DOHH2 (cell line): ENCODE results near the gene MMP13.

Experiments
- H3F3A ChIP-seq: fragments of 200-600 bp; sonication (generic), shearing (Covaris generic); 2 replicates; pipeline ENCODE4 v1.6.0; 2016; ENCODE audit warnings: antibody characterized with exemption, mild to moderate bottlenecking; ENCODE audit not compliant: control insufficient read depth, insufficient read depth
- H3K27ac ChIP-seq: fragments of 200-600 bp; sonication (generic); 2 replicates; pipeline ENCODE4 v1.5.1; 2014; ENCODE audit warnings: low read depth, mild to moderate bottlenecking, low read length, moderate library complexity
- H3K27me3 ChIP-seq: fragments of 200-600 bp; sonication (generic); 2 replicates; pipeline ENCODE4 v1.6.1; 2014; ENCODE audit warnings: mild to moderate bottlenecking, low read length, mixed read lengths; ENCODE audit not compliant: control insufficient read depth
- H3K36me3 ChIP-seq: fragments of 200-600 bp; sonication (generic); 2 replicates; pipeline ENCODE4 v1.6.1; 2014; ENCODE audit warnings: mild to moderate bottlenecking, low read length, moderate library complexity, mixed read lengths; ENCODE audit not compliant: control insufficient read depth
- H3K4me1 ChIP-seq: fragments of 200-600 bp; sonication (generic); 2 replicates; pipeline ENCODE4 v1.6.1; 2014; ENCODE audit warnings: mild to moderate bottlenecking, low read length, mixed read lengths; ENCODE audit not compliant: control insufficient read depth
- H3K4me2 ChIP-seq: fragments of 200-600 bp; sonication (generic); 2 replicates; pipeline ENCODE4 v1.6.0; 2014; ENCODE audit warnings: mild to moderate bottlenecking, low read length, moderate library complexity
- H3K4me3 ChIP-seq: fragments of 200-600 bp; sonication (generic); 2 replicates; pipeline ENCODE4 v1.5.1; 2014; ENCODE audit warnings: mild to moderate bottlenecking, low read length, mixed read lengths
- H3K79me2 ChIP-seq: fragments of 200-600 bp; sonication (generic); 2 replicates; pipeline ENCODE4 v1.6.1; 2014; ENCODE audit warnings: mild to moderate bottlenecking, low read length, mixed read lengths; ENCODE audit not compliant: control insufficient read depth
- H3K9me2 ChIP-seq: fragments of 200-600 bp; sonication (generic); replicated peaks from 2 replicates; pipeline ENCODE4 v1.6.1; 2014; ENCODE audit warnings: mild to moderate bottlenecking, low read length, mixed read lengths; ENCODE audit not compliant: control insufficient read depth
- H3K9me3 ChIP-seq: fragments of 200-600 bp; sonication (generic); 2 replicates; pipeline ENCODE4 v1.6.1; 2014; ENCODE audit warnings: antibody characterized with exemption, low read length, mixed read lengths; ENCODE audit not compliant: control insufficient read depth, insufficient read depth
- H4K20me1 ChIP-seq: fragments of 200-600 bp; sonication (generic); 2 replicates; pipeline ENCODE4 v1.6.0; 2014; ENCODE audit warnings: low read depth, mild to moderate bottlenecking, antibody characterized with exemption, low read length, moderate library complexity; ENCODE audit not compliant: control insufficient read depth, insufficient read depth
- EZH2phosphoT487 ChIP-seq: fragments of 200-600 bp; sonication (generic); IDR thresholded peaks from 2 replicates; pipeline ENCODE4 v1.6.1; 2017; ENCODE audit warnings: borderline replicate concordance, mild to moderate bottlenecking, antibody characterized with exemption, low read length, moderate library complexity, mixed read lengths
- TF ChIP-seq, protein P1 (sequence below): fragments of 200-600 bp; sonication (generic); IDR thresholded peaks from one replicate; pipeline ENCODE4 v1.5.1; 2014; ENCODE audit warnings: antibody characterized with exemption, mild to moderate bottlenecking, low read depth, low read length; ENCODE audit not compliant: poor library complexity, severe bottlenecking

Gene MMP13

GRCh38 chr11:102915044-102915375, 40.5 kb downstream of the MMP13 start:
- H3K79me2 ChIP-seq, result no peaks in the 10 kb centered on the region
- H3K4me2 ChIP-seq, result no peak overlapping the region
- no peaks in the 10 kb centered on the region for H3K36me3 ChIP-seq
- H3F3A ChIP-seq, result no peaks in the 10 kb centered on the region
- H4K20me1 ChIP-seq, result no peaks in the 10 kb centered on the region
- no peak for TF ChIP-seq EZH2phosphoT487
- TF ChIP-seq, protein P1, sequence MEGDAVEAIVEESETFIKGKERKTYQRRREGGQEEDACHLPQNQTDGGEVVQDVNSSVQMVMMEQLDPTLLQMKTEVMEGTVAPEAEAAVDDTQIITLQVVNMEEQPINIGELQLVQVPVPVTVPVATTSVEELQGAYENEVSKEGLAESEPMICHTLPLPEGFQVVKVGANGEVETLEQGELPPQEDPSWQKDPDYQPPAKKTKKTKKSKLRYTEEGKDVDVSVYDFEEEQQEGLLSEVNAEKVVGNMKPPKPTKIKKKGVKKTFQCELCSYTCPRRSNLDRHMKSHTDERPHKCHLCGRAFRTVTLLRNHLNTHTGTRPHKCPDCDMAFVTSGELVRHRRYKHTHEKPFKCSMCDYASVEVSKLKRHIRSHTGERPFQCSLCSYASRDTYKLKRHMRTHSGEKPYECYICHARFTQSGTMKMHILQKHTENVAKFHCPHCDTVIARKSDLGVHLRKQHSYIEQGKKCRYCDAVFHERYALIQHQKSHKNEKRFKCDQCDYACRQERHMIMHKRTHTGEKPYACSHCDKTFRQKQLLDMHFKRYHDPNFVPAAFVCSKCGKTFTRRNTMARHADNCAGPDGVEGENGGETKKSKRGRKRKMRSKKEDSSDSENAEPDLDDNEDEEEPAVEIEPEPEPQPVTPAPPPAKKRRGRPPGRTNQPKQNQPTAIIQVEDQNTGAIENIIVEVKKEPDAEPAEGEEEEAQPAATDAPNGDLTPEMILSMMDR, result no peak
- no peaks in the 10 kb centered on the region for H3K9me2 ChIP-seq
- H3K9me3 ChIP-seq, result no peaks in the 10 kb centered on the region
- no peak overlapping the region for H3K4me3 ChIP-seq
- H3K27ac ChIP-seq, result no peak overlapping the region
- no peaks in the 10 kb centered on the region for H3K27me3 ChIP-seq
- H3K4me1 ChIP-seq, result peaks cover 6% of the 10 kb centered on the region

- TF ChIP-seq EZH2phosphoT487, result no peak
- TF ChIP-seq, protein P1, result peak; percentile 62
- Histone ChIP-seq H3K4me2 (no peak overlapping the region), H3K27ac (no peak overlapping the region), H4K20me1 (no peaks in the 10 kb centered on the region), H3K79me2 (no peaks in the 10 kb centered on the region), H3K4me3 (no peak overlapping the region), H3K9me3 (no peaks in the 10 kb centered on the region), H3K4me1 (peaks cover under 1% of the 10 kb centered on the region), H3K36me3 (no peaks in the 10 kb centered on the region), H3K27me3 (no peaks in the 10 kb centered on the region), H3F3A (no peaks in the 10 kb centered on the region), H3K9me2 (no peaks in the 10 kb centered on the region)
Measured at GRCh38 chr11:102914238-102915043, 41.1 kb downstream of the MMP13 start.

- H3K4me3 ChIP-seq, result no peak overlapping the region
- no peak overlapping the region for H3K4me2 ChIP-seq
- no peaks in the 10 kb centered on the region for H3K79me2 ChIP-seq
- no peaks in the 10 kb centered on the region for H4K20me1 ChIP-seq
- no peaks in the 10 kb centered on the region for H3K9me3 ChIP-seq
- no peaks in the 10 kb centered on the region for H3K27me3 ChIP-seq
- H3F3A ChIP-seq, result no peaks in the 10 kb centered on the region
- no peaks in the 10 kb centered on the region for H3K9me2 ChIP-seq
- TF ChIP-seq, protein P1, result no peak
- no peak for TF ChIP-seq EZH2phosphoT487
- no peaks in the 10 kb centered on the region for H3K4me1 ChIP-seq
- H3K27ac ChIP-seq, result no peak overlapping the region
- no peaks in the 10 kb centered on the region for H3K36me3 ChIP-seq
Measured at GRCh38 chr11:102912482-102912830, 43.1 kb downstream of the MMP13 start.
